ENCODE data around the gene CAPN3.
"Not testable (repeated sequence)": the region's sequence is repeated elsewhere in the genome, so short reads cannot be mapped to it uniquely, and the experiment has no call there.

The CAPN3 gene

GRCh38 chr15:42359249-42359648 is at the start of gene CAPN3:
CAPN3 (plus strand) TSS chr15:42359501; CDS start chr15:42359806, 305 bp downstream.
- DNase-seq = no peak

GRCh38 chr15:42313463-42313862 is 45.8 kb upstream of the CAPN3 start:
- DNase-seq = no peak

DNA sequence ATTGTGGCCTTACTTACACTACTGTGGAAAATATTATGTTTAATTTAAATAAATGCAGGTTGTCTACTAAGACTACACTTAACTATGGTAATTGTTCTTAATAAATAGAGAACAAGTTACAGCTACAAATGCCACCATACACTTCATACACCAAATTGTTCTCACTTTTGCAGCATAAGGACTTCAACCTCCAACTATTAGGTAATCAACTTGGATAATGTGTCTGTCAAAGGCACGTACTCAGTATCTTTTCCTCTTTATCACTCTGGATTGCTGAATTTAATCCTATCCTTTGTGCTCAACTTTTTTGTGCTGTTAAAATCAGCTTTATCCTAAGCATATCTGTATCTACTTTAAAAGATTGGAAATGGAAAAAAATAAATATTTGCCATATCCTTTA is 44.5 kb upstream of the CAPN3 start:
- no peak for DNase-seq

GRCh38 chr15:42315521-42315920 is 43.8 kb upstream of the CAPN3 start:
- DNase-seq = no peak

DNA sequence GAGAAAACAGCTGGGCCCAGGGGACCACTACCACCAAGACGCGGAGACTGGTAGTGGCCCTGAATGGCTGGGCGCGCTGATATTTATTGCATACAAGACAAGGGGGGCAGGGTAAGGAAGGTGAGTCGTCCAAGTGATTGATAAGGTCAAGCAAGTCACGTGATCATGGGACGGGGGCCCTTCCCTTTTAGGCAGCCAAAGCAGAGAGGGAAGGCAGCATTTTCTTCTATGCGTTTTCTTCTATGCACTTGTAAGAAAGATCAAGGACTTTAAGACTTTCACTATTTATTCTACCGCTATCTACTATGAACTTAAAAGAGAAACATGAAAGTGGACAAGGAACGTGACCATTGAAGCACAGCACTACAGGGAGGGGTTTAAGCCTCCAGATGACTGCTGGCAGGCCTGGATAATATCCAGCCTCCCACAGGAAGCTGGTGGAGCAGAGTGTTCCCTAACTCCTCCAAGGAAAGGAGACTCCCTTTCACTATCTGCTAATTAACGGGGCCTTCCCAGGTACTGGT is 43.0 kb upstream of the CAPN3 start:
- not testable (repeated sequence) for DNase-seq

GRCh38 chr15:42319206-42319605 is 40.1 kb upstream of the CAPN3 start:
- DNase-seq = no peak

GRCh38 chr15:42324308-42324707 is 35.0 kb upstream of the CAPN3 start:
- no peak for DNase-seq

- no peak for DNase-seq
Measured at GRCh38 chr15:42329161-42329560, 30.1 kb upstream of the CAPN3 start.

- DNase-seq = no peak
Measured at GRCh38 chr15:42329992-42330391, 29.3 kb upstream of the CAPN3 start.

- DNase-seq = no peak
Measured at GRCh38 chr15:42331235-42331634, 28.1 kb upstream of the CAPN3 start.

DNA sequence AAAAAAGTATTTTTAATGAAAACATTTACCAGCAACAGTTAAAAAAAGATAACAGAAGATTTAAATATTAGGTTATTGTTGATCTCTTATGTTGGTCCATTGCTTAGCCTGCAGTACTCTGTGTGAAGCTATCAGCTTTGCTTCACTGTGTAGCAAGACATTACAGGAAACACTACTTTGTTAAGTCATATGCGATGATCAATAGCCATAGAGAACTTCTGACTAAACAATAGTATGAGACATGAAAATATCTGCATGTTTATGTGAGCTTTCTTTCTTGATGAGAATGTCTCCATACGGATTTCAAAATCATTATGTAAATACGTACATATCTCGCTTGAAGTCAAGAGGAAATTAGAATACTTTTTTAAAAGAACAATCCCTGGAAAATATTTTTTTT is 27.0 kb upstream of the CAPN3 start:
- DNase-seq = no peak

GRCh38 chr15:42335074-42335473 is 24.2 kb upstream of the CAPN3 start:
- no peak for DNase-seq

DNA sequence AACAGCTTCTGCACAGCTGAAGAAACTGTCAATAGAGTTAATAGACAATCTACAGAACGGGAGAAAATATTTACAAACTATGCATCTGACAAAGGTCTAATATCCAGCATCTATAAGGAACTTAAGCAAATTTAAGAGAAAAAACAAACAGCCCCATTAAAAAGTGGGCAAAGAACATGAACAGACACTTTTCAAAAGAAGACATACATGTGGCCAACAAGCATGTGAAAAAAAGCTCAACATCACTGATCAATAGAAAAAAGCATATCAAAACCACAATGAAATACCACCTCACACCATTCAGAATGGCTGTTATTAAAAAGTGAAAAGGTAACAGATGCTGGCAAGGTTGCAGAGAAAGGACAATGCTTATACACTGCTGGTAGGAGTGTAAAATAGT is 22.7 kb upstream of the CAPN3 start:
- not testable (repeated sequence) for DNase-seq

DNA sequence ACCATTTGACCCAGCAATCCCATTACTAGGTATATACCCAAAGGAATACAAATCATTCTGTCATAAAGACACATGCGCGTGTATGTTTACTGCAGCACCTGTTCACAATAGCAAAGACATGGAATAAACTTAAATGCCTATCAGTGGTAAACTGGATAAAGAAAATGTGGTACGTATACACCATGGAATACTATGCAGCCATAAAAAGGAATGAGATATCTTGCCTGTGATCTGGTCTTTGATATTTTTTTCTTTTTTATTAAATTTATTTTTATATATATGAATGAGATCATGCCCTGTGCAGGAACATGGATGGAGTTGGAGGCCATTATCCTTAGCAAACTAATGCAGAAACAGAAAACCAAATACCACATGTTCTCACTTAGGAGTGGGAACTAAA is 22.2 kb upstream of the CAPN3 start:
- DNase-seq = not testable (repeated sequence)

- DNase-seq = no peak
Measured at GRCh38 chr15:42338500-42338899, 20.8 kb upstream of the CAPN3 start.

- DNase-seq = no peak
Measured at GRCh38 chr15:42343596-42344232, 15.6 kb upstream of the CAPN3 start.

DNA sequence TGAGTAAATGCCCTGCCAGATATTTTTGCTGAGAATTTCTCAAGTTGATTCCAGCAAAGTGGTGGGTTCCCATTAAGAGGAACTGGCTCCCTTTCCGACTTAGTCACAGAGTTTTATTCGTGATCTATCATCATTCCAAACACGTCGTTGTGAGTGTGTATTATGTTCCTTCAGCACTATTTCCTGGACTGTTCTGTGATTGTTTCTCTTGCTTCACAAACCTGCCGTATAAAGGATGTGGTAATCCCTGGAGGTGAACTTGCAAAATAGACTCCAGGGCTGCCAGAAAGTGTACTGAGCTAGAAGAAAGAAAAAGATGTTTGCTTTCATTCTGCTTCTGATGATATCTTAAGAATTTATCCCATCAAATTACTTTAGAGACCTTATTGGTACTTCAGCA is 14.5 kb upstream of the CAPN3 start:
- DNase-seq = no peak

DNA sequence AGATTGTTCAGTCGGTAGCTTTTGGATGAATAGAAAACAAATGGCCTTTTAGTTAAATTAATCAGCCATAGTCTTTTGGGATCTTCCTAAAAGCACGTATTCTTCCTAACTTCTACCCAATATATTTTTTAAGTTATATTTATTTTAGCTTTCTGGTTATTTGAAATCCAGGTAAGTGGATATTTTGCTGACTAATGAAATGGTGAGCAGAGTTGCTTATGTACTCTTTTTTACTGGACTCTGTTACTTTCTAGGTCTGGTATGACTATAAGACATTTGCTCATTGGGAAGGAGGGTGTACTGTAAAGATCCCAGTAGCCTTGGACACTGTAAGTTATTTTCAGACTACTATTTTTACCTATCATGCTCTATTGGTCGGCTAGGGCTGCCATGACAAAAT is 13.8 kb upstream of the CAPN3 start:
- DNase-seq = no peak

DNA sequence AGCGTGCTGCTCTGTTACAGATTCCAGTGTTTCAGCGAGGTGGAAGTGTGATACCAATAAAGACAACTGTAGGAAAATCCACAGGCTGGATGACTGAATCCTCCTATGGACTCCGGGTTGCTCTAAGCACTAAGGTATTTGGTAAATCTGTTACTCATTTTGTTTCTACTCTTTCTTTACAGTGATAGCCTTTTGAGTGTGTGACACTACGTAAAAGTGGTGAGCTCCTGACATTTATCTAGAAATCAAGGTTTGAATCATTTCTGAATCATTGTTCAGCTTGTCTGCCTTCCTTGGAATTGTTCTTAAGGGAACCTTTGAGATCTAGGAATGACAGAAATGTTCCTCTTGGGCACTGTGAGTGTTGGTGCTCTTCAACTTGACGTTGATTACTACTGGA is 11.2 kb upstream of the CAPN3 start:
- no peak for DNase-seq

GRCh38 chr15:42349186-42349585 is 10.1 kb upstream of the CAPN3 start:
- DNase-seq = no peak

GRCh38 chr15:42352401-42352800 is 6.9 kb upstream of the CAPN3 start:
- DNase-seq = no peak

- DNase-seq = no peak
Measured at GRCh38 chr15:42353061-42353460, 6.2 kb upstream of the CAPN3 start.

- no peak for DNase-seq
Measured at GRCh38 chr15:42354824-42355223, 4.5 kb upstream of the CAPN3 start.

DNA sequence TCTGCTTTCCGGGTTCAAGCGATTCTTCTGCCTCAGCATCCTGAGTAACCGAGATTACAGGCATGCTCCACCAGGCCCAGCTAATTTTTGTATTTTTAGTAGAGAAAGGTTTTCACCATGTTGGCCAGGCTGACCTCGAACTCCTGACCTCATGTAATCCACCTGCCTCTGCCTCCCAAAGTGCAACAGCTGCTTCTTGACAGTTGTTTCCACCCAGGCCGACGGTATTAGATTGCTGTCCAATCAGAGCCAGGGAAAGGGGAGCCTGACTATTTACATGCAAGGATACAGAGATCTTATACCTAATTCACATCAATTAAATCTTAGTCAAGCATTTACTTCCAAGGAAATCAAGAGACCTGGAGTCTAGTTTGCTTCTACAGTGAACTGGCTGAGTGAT is 4.0 kb upstream of the CAPN3 start:
- no peak for DNase-seq

DNA sequence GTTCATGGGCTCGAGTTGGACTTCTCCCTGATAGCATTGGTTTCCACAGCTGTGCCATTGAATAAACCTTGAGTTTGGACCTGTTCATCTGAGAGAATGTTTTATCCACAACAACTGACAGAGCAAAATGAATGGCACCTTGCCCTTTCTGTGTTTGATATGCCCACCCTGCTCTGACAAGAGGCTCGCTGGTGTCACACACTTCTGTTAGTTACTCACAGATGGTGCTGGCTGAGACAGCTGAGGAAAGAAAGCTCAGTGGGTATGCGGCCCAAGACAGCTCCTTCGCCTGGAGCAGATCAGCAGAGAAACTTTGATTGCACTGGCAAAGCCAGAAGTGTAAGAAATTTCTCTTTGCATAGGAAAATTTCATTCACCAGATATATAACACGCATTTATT is 2.5 kb upstream of the CAPN3 start:
- no peak for DNase-seq
